ENCODE data around the gene TEX29. TPM values are rescaled to one million over a fixed set of nuclear protein-coding genes. Genes with fewer than 3 reads are reported as not detected.

Gene TEX29
- total RNA-seq, 1 experiment from 2014 or later = 0.45 TPM

GRCh38 chr13:111335298-111335697 lies 14.9 kb downstream of the TEX29 start:
- H3K9me3 ChIP-seq (ENCODE audit: low read depth, low read length, poor library complexity, severe bottlenecking) = no peaks in the 10 kb centered on the region
- H3K27ac ChIP-seq (ENCODE audit: low read depth, low read length, poor library complexity, severe bottlenecking) = no peak overlapping the region
- ChIA-PET POLR2A (ENCODE audit: low non-redundant PET) (no interaction called here), CTCF (no interaction called here)
- no peak overlapping the region for H3K4me3 ChIP-seq (ENCODE audit: low read depth, low read length, poor library complexity, severe bottlenecking)
- no TSS peak for BruUV-seq (replicated peaks)
- no peaks in the 10 kb centered on the region for H3K36me3 ChIP-seq (ENCODE audit: insufficient read depth, low read length, poor library complexity, severe bottlenecking)
- no peak for DNase-seq (ENCODE audit: low spot score)
- H3K4me1 ChIP-seq (ENCODE audit: insufficient read depth, low read length, poor library complexity, severe bottlenecking) = no peaks in the 10 kb centered on the region
- intact Hi-C loops (cut with micrococcal nuclease; ENCODE audit: unreplicated experiment) = no loop called here
- no peaks in the 10 kb centered on the region for H3K27me3 ChIP-seq (replicated peaks; ENCODE audit: insufficient read depth, low read depth, low read length, poor library complexity)
- TF ChIP-seq, protein P1, sequence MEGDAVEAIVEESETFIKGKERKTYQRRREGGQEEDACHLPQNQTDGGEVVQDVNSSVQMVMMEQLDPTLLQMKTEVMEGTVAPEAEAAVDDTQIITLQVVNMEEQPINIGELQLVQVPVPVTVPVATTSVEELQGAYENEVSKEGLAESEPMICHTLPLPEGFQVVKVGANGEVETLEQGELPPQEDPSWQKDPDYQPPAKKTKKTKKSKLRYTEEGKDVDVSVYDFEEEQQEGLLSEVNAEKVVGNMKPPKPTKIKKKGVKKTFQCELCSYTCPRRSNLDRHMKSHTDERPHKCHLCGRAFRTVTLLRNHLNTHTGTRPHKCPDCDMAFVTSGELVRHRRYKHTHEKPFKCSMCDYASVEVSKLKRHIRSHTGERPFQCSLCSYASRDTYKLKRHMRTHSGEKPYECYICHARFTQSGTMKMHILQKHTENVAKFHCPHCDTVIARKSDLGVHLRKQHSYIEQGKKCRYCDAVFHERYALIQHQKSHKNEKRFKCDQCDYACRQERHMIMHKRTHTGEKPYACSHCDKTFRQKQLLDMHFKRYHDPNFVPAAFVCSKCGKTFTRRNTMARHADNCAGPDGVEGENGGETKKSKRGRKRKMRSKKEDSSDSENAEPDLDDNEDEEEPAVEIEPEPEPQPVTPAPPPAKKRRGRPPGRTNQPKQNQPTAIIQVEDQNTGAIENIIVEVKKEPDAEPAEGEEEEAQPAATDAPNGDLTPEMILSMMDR (conservative IDR thresholded peaks at IDR 0.05; ENCODE audit: low read depth, low read length) = no peak
- TF ChIP-seq EZH2 (IDR thresholded peaks at IDR 0.05; ENCODE audit: borderline replicate concordance, low read depth, low read length, poor library complexity, severe bottlenecking) = no peak

DNA sequence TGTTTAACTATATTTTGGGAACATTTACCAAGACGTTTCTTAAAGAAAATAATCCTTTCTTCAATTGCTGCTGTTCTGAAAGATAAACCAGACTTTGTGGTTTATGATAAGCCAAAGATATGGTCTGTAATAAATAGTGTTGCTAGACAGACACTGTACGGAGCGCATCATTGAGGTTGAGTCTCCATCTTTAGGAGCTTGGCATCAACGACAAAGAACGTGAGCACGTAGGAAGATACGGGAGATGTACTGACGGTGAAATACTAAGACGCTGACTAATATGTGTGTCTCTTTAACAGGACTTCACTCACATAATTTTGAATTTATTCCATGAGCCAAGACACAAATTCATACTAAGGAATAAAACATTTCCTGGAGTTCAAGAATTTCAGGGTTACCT lies 16.2 kb downstream of the TEX29 start:
- intact Hi-C loops (cut with micrococcal nuclease; ENCODE audit: unreplicated experiment) = no loop called here
- ChIA-PET POLR2A (ENCODE audit: low non-redundant PET) (no interaction called here), CTCF (no interaction called here)
- no peaks in the 10 kb centered on the region for H3K9me3 ChIP-seq (ENCODE audit: low read depth, low read length, poor library complexity, severe bottlenecking)
- DNase-seq (ENCODE audit: low spot score) = no peak
- H3K4me1 ChIP-seq (ENCODE audit: insufficient read depth, low read length, poor library complexity, severe bottlenecking) = no peaks in the 10 kb centered on the region
- TF ChIP-seq, protein P1 (conservative IDR thresholded peaks at IDR 0.05; ENCODE audit: low read depth, low read length) = no peak
- no peak for TF ChIP-seq EZH2 (IDR thresholded peaks at IDR 0.05; ENCODE audit: borderline replicate concordance, low read depth, low read length, poor library complexity, severe bottlenecking)
- no TSS peak for BruUV-seq (replicated peaks)
- no peak overlapping the region for H3K27ac ChIP-seq (ENCODE audit: low read depth, low read length, poor library complexity, severe bottlenecking)
- H3K27me3 ChIP-seq (replicated peaks; ENCODE audit: insufficient read depth, low read depth, low read length, poor library complexity) = no peaks in the 10 kb centered on the region
- H3K4me3 ChIP-seq (ENCODE audit: low read depth, low read length, poor library complexity, severe bottlenecking) = no peak overlapping the region
- H3K36me3 ChIP-seq (ENCODE audit: insufficient read depth, low read length, poor library complexity, severe bottlenecking) = no peaks in the 10 kb centered on the region

DNA sequence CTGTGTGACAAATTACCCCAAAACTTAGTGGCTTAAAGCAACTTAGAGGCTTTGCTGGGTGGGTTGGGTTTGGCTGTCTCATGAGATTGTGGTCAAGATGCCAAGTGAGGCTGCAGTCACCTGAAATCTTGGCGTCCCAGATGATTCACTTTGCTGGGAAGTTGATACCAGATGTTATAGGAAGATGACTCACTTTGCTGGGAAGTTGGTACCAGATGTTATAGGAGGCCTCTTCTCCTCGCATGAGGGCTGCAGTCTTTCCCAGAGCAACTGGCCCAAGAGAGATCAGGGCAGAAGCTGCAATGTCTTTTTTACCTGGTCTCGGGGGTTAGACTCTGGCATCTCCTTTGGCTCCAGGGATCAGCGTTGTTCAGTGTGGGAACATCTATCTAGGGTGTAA lies 16.8 kb downstream of the TEX29 start:
- no peak for DNase-seq (ENCODE audit: low spot score)
- Histone ChIP-seq H3K9me3 (ENCODE audit: low read depth, low read length, poor library complexity, severe bottlenecking) (no peaks in the 10 kb centered on the region), H3K36me3 (ENCODE audit: insufficient read depth, low read length, poor library complexity, severe bottlenecking) (no peaks in the 10 kb centered on the region), H3K27ac (ENCODE audit: low read depth, low read length, poor library complexity, severe bottlenecking) (no peak overlapping the region), H3K27me3 (replicated peaks; ENCODE audit: insufficient read depth, low read depth, low read length, poor library complexity) (no peaks in the 10 kb centered on the region), H3K4me3 (ENCODE audit: low read depth, low read length, poor library complexity, severe bottlenecking) (no peak overlapping the region), H3K4me1 (ENCODE audit: insufficient read depth, low read length, poor library complexity, severe bottlenecking) (no peaks in the 10 kb centered on the region)
- intact Hi-C loops (cut with micrococcal nuclease; ENCODE audit: unreplicated experiment) = no loop called here
- no TSS peak for BruUV-seq (replicated peaks)
- CTCF ChIA-PET = no interaction called here
- TF ChIP-seq, protein P1 (conservative IDR thresholded peaks at IDR 0.05; ENCODE audit: low read depth, low read length) = no peak
- TF ChIP-seq EZH2 (IDR thresholded peaks at IDR 0.05; ENCODE audit: borderline replicate concordance, low read depth, low read length, poor library complexity, severe bottlenecking) = no peak
- POLR2A ChIA-PET (ENCODE audit: low non-redundant PET) = no interaction called here
